NCI-H187 treated with DMSO at 0.1 percent for 48 hours (cell line): ENCODE measurements around the gene SPPL2C.

Source experiments
- DNase-seq: peaks from one replicate; lab custom pipeline; 2025; lab: John Stamatoyannopoulos, UW

Gene SPPL2C

GRCh38 chr17:45886852-45887251 lies 42.2 kb downstream of the SPPL2C start:
- DNase-seq: no peak

- no peak for DNase-seq
Observed at GRCh38 chr17:45888392-45888791, 43.7 kb downstream of the SPPL2C start.

GRCh38 chr17:45889579-45889978 lies 44.9 kb downstream of the SPPL2C start:
- DNase-seq: no peak

- no peak for DNase-seq
Observed at GRCh38 chr17:45893725-45894021, 49.0 kb downstream of the SPPL2C start.

- DNase-seq: peak; percentile 57
Observed at GRCh38 chr17:45894022-45894784, 49.5 kb downstream of the SPPL2C start, which contains the start of gene MAPT. TSS of gene MAPT (plus strand) at chr17:45894554. CDS start at chr17:45962338, 67,784 bp downstream.

GRCh38 chr17:45895304-45895968 lies 50.8 kb downstream of the SPPL2C start:
- DNase-seq: no peak

- DNase-seq: no peak
Observed at GRCh38 chr17:45895969-45896785, 51.5 kb downstream of the SPPL2C start.
